HG03558 (cell line): ENCODE results near the gene NF1.
A peak's percentile ranks its signal among the peaks of the same experiment; 100 is the strongest.
"Not testable (repeated sequence)": the region's sequence is repeated elsewhere in the genome, so short reads cannot be mapped to it uniquely, and the experiment has no call there.

Experiments used
- ATAC-seq: cut with Tn5 transposase; IDR thresholded peaks from one replicate; pipeline ENCODE4 v1.9.1; 2021; ENCODE audit warnings: moderate number of reproducible peaks; ENCODE audit not compliant: unreplicated experiment; ENCODE audit errors: extremely low read depth

The NF1 gene

GRCh38 chr17:31094600-31095235 lies at the start of gene NF1:
Gene NF1, plus strand, starts transcription at chr17:31094977. Its CDS starts 333 bp downstream, at chr17:31095310.
- ATAC-seq: peak; percentile 46

GRCh38 chr17:31046856-31047425 lies 47.8 kb upstream of the NF1 start:
- not testable (repeated sequence) for ATAC-seq

GRCh38 chr17:31048142-31048541 lies 46.6 kb upstream of the NF1 start:
- no peak for ATAC-seq

- ATAC-seq: no peak
Observed at GRCh38 chr17:31048780-31049179, 46.0 kb upstream of the NF1 start.

- ATAC-seq: no peak
Observed at GRCh38 chr17:31050948-31051347, 43.8 kb upstream of the NF1 start.

GRCh38 chr17:31051506-31051905 lies 43.3 kb upstream of the NF1 start:
- ATAC-seq: no peak

GRCh38 chr17:31052187-31052889 lies 42.4 kb upstream of the NF1 start:
- ATAC-seq: no peak

- no peak for ATAC-seq
Observed at GRCh38 chr17:31053071-31053470, 41.7 kb upstream of the NF1 start.

- ATAC-seq: no peak
Observed at GRCh38 chr17:31054761-31055160, 40.0 kb upstream of the NF1 start.

- no peak for ATAC-seq
Observed at GRCh38 chr17:31058976-31059375, 35.8 kb upstream of the NF1 start.

GRCh38 chr17:31060791-31061550 lies 33.8 kb upstream of the NF1 start:
- no peak for ATAC-seq

- ATAC-seq: no peak
Observed at GRCh38 chr17:31061678-31062077, 33.1 kb upstream of the NF1 start.

- ATAC-seq: no peak
Observed at GRCh38 chr17:31062346-31062745, 32.4 kb upstream of the NF1 start.

- no peak for ATAC-seq
Observed at GRCh38 chr17:31064707-31065106, 30.1 kb upstream of the NF1 start.

- ATAC-seq: no peak
Observed at GRCh38 chr17:31067691-31068184, 27.0 kb upstream of the NF1 start.

GRCh38 chr17:31068291-31068690 lies 26.5 kb upstream of the NF1 start:
- ATAC-seq: no peak

- no peak for ATAC-seq
Observed at GRCh38 chr17:31072186-31072585, 22.6 kb upstream of the NF1 start.

GRCh38 chr17:31073411-31073810 lies 21.4 kb upstream of the NF1 start:
- ATAC-seq: no peak

GRCh38 chr17:31074772-31075555 lies 19.8 kb upstream of the NF1 start:
- no peak for ATAC-seq

- no peak for ATAC-seq
Observed at GRCh38 chr17:31078290-31078689, 16.5 kb upstream of the NF1 start.
